OCI-LY7 (cell line): ENCODE data around the gene RPL10. TPM values are rescaled to one million over a fixed set of nuclear protein-coding genes. Genes with fewer than 3 reads are reported as not detected.

Experiments used
- BruUV-seq: library from RNA; stranded (reverse); fragments of 400-500 nt; replicated peaks from 2 replicates; lab custom pipeline; 2021; lab: Mats Ljungman, UMichigan
- CTCF ChIA-PET: fragments of 300-600 bp; sonication (Branson Sonifier 250); formaldehyde crosslinking; loops from one replicate; lab custom pipeline; 2022; ENCODE audit warnings: antibody characterized with exemption; ENCODE audit not compliant: unreplicated experiment; lab: Charles Lee
- POLR2A ChIA-PET: fragments of 300-600 bp; sonication (Branson Sonifier 250); formaldehyde crosslinking; loops from one replicate; lab custom pipeline; 2022; ENCODE audit warnings: antibody characterized with exemption; lab: Charles Lee
- DNase-seq: peaks from one replicate; pipeline ENCODE4 v3.0.0-alpha.2; 2015; ENCODE audit warnings: low spot score
- H2AFZ ChIP-seq: fragments of 200-600 bp; sonication (generic), shearing (Covaris generic); 2 replicates; pipeline ENCODE4 v1.6.1; 2014; ENCODE audit warnings: mild to moderate bottlenecking, antibody characterized with exemption, low read length, moderate library complexity
- H3K27ac ChIP-seq: fragments of 200-600 bp; sonication (generic); 2 replicates; pipeline ENCODE4 v1.5.1; 2014; ENCODE audit warnings: mixed run types, low read depth, mild to moderate bottlenecking, moderate library complexity, low read length, inconsistent platforms; ENCODE audit not compliant: poor library complexity, severe bottlenecking
- H3K36me3 ChIP-seq: fragments of 200-600 bp; sonication (generic); 2 replicates; pipeline ENCODE4 v1.6.1; 2014; ENCODE audit warnings: mild to moderate bottlenecking, antibody characterized with exemption, low read length, moderate library complexity, mixed read lengths; ENCODE audit not compliant: insufficient read depth
- H3K4me1 ChIP-seq: fragments of 200-600 bp; sonication (generic); 2 replicates; pipeline ENCODE4 v1.5.1; 2014; ENCODE audit warnings: mild to moderate bottlenecking, low read length; ENCODE audit not compliant: insufficient read depth, poor library complexity, severe bottlenecking
- H3K4me2 ChIP-seq: fragments of 200-600 bp; sonication (generic); 2 replicates; pipeline ENCODE4 v1.6.1; 2014; ENCODE audit warnings: mild to moderate bottlenecking, low read length
- H3K4me3 ChIP-seq: fragments of 200-600 bp; sonication (generic); 2 replicates; pipeline ENCODE4 v1.5.1; 2014; ENCODE audit warnings: mild to moderate bottlenecking, low read depth, low read length; ENCODE audit not compliant: poor library complexity, severe bottlenecking
- H3K79me2 ChIP-seq: fragments of 200-600 bp; sonication (generic); 2 replicates; pipeline ENCODE4 v1.6.1; 2016; ENCODE audit warnings: low read depth, mild to moderate bottlenecking, low read length, moderate library complexity, mixed read lengths; ENCODE audit not compliant: insufficient read depth
- H3K9me2 ChIP-seq: fragments of 200-600 bp; sonication (generic); 2 replicates; pipeline ENCODE4 v1.6.1; 2016; ENCODE audit warnings: mild to moderate bottlenecking, low read length, mixed read lengths; ENCODE audit not compliant: insufficient read depth
- H3K9me3 ChIP-seq: fragments of 200-600 bp; sonication (generic); 2 replicates; pipeline ENCODE4 v1.6.1; 2014; ENCODE audit warnings: mild to moderate bottlenecking, mixed run types, low read length, mixed read lengths
- H4K20me1 ChIP-seq: fragments of 200-600 bp; sonication (generic); 2 replicates; pipeline ENCODE4 v1.6.1; 2014; ENCODE audit warnings: mild to moderate bottlenecking, antibody characterized with exemption, low read length, moderate library complexity, mixed read lengths; ENCODE audit not compliant: insufficient read depth
- EZH2phosphoT487 ChIP-seq: fragments of 200-600 bp; sonication (generic); IDR thresholded peaks from 2 replicates; pipeline ENCODE4 v1.6.1; 2018; ENCODE audit warnings: low read depth, borderline replicate concordance, mild to moderate bottlenecking, mixed run types, antibody characterized with exemption, low read length, moderate library complexity, mixed read lengths
- intact Hi-C: fragments of 100-400 bp; cut with micrococcal nuclease; formaldehyde crosslinking; loops from one replicate; pipeline ENCODE4 v1.10.0; 2022; ENCODE audit not compliant: unreplicated experiment
- total RNA-seq, 2 experiments: library from RNA; depleted of rRNA in 1 of 2; stranded (reverse); fragments of >200 nt in 1 of 2; shearing (Covaris generic) in 1 of 2; gene quantifications; 2 replicates each; pipeline ENCODE4 v1.2.3, GENCODE V29; 2014 to 2022
- TF ChIP-seq, protein P1 (sequence below): fragments of 200-600 bp; sonication (generic); conservative IDR thresholded peaks from 2 replicates; pipeline ENCODE4 v1.5.1; 2014; ENCODE audit warnings: mild to moderate bottlenecking, antibody characterized with exemption, low read length, moderate library complexity, mixed read lengths

The RPL10 gene
- total RNA-seq, 2 experiments from 2014 or later: 2,447 to 4,261 TPM

DNA sequence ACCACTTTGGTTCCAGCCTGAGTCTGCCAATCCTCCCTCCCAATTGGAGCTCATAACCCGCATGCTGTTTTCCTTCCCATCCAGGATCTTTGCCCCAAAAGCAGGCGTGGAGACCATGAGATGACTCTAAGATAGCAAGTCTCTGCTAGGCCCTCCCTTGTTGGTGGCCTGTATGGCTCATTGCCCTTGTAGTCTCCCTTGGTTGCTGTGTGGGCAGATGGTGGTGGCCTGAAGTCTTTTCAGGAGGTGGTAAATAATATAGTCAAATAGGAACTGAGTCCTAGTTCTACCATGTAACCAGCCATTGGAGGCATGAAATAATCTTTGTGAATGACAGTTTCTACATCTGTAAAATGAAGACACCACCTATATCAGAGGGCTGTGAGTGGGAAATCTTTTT lies 31.5 kb downstream of the RPL10 start:
- H3K36me3 ChIP-seq: no peaks in the 10 kb centered on the region
- intact Hi-C loops: loop anchor here (5.0 kb wide), 1 partner anchor 63 kb away; the partner anchor contains the start of gene SLC10A3
- H3K79me2 ChIP-seq: peaks cover 13% of the 10 kb centered on the region; the same call in 1 of the 2 replicates
- TSS peak; percentile 85 for BruUV-seq
- H3K4me2 ChIP-seq: peak overlapping the region; percentile 99
- DNase-seq: no peak
- H3K4me3 ChIP-seq: peak overlapping the region; percentile 90
- H3K9me2 ChIP-seq: no peaks in the 10 kb centered on the region
- CTCF ChIA-PET: no interaction called here
- peaks cover 14% of the 10 kb centered on the region for H3K4me1 ChIP-seq
- H3K27ac ChIP-seq: no peak overlapping the region
- H4K20me1 ChIP-seq: no peaks in the 10 kb centered on the region
- TF ChIP-seq, protein P1, sequence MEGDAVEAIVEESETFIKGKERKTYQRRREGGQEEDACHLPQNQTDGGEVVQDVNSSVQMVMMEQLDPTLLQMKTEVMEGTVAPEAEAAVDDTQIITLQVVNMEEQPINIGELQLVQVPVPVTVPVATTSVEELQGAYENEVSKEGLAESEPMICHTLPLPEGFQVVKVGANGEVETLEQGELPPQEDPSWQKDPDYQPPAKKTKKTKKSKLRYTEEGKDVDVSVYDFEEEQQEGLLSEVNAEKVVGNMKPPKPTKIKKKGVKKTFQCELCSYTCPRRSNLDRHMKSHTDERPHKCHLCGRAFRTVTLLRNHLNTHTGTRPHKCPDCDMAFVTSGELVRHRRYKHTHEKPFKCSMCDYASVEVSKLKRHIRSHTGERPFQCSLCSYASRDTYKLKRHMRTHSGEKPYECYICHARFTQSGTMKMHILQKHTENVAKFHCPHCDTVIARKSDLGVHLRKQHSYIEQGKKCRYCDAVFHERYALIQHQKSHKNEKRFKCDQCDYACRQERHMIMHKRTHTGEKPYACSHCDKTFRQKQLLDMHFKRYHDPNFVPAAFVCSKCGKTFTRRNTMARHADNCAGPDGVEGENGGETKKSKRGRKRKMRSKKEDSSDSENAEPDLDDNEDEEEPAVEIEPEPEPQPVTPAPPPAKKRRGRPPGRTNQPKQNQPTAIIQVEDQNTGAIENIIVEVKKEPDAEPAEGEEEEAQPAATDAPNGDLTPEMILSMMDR: no peak
- no peak for TF ChIP-seq EZH2phosphoT487
- H3K9me3 ChIP-seq: no peaks in the 10 kb centered on the region
- no peak overlapping the region for H2AFZ ChIP-seq
- POLR2A ChIA-PET: interaction anchor here (0.7 to 2.2 kb wide), 3 partner anchors 47 to 85 kb away, joined by 3 to 6 read pairs (median 4); partner anchors contain the start of gene SLC10A3

DNA sequence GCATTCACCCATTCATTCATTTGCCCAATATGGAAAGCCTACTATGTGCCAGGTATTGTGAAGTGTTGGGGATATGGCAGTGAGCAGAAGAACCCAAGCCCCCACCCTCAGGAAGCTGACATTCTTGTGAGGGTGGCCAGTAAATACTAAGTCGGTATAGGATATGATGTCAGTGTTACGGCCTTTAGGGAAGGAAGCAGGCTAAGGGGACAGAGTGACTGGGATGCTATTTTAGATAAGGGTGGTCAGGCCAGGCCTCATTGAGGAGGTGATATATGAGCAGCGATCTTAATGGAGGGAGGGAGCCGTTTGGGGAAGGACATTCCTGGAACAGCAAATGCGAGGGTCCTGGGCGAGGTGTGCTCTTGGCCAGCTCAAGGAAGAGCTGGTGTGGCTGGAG lies 32.3 kb downstream of the RPL10 start:
- DNase-seq: no peak
- Histone ChIP-seq H2AFZ (no peak overlapping the region), H3K36me3 (peaks cover 5% of the 10 kb centered on the region; the same call in 1 of the 2 replicates), H3K4me2 (no peak overlapping the region), H3K27ac (no peak overlapping the region), H3K4me1 (peaks cover 14% of the 10 kb centered on the region), H3K9me3 (no peaks in the 10 kb centered on the region), H3K4me3 (no peak overlapping the region), H3K79me2 (peaks cover 13% of the 10 kb centered on the region; the same call in 1 of the 2 replicates), H4K20me1 (no peaks in the 10 kb centered on the region), H3K9me2 (no peaks in the 10 kb centered on the region)
- TF ChIP-seq EZH2phosphoT487: no peak
- TF ChIP-seq, protein P1: no peak
- ChIA-PET POLR2A (interaction anchor here (0.7 kb wide), 1 partner anchor 47 kb away, joined by 4 read pairs; no protein-coding TSS in a partner anchor), CTCF (no interaction called here)
- intact Hi-C loops: no loop called here
- no TSS peak for BruUV-seq

DNA sequence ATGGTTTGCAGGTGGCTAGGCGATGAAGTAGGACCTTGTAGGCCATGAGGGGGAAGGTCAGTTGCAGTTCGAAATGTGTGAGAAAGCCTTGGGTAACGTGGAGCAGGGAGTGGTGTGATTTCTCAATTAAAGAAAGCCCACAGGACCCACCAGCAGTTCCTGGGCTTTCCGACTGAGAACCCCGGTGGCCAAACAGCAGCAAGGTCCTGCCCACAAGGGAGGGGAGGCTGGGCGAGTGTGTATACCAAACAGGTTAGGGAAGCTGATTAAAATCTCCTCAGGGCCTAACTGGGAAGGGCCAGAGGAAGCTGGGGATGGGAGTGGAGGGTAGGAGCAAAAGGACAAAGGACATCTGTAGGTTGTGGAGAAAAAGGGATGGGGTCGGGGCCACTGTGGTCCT lies 32.7 kb downstream of the RPL10 start:
- Histone ChIP-seq H4K20me1 (no peaks in the 10 kb centered on the region), H3K4me1 (peaks cover 15% of the 10 kb centered on the region), H3K4me2 (no peak overlapping the region), H3K36me3 (peaks cover 8% of the 10 kb centered on the region; the same call in 1 of the 2 replicates), H3K27ac (no peak overlapping the region), H3K4me3 (no peak overlapping the region), H2AFZ (no peak overlapping the region), H3K9me3 (no peaks in the 10 kb centered on the region), H3K79me2 (peaks cover 13% of the 10 kb centered on the region; the same call in 1 of the 2 replicates), H3K9me2 (no peaks in the 10 kb centered on the region)
- no TSS peak for BruUV-seq
- CTCF ChIA-PET: no interaction called here
- DNase-seq: no peak
- intact Hi-C loops: no loop called here
- no peak for TF ChIP-seq EZH2phosphoT487
- TF ChIP-seq, protein P1: no peak
- POLR2A ChIA-PET: no interaction called here
